Measurements from ENCODE around the gene IFNA6.

GRCh38 chr9:21362287-21362686 lies 11.6 kb upstream of the IFNA6 start:
- TF ChIP-seq CTCF (IDR thresholded peaks at IDR 0.05; ENCODE audit: insufficient read depth, low read length, poor library complexity, severe bottlenecking) (no peak), EZH2phosphoT487 (conservative IDR thresholded peaks at IDR 0.05; ENCODE audit: low read length) (no peak)
